Mesenchymal stem cell (in vitro differentiated cells and primary cell): ENCODE measurements around the gene SP6.

Source experiments
- DNase-seq: peaks from one replicate; pipeline ENCODE4 v3.0.0-alpha.2; 2013
- H2AFZ ChIP-seq: one replicate; pipeline ENCODE4 v1.6.1; 2013; ENCODE audit warnings: low read depth, mild to moderate bottlenecking, control low read depth, inconsistent platforms, low read length, moderate library complexity
- H2AK5ac ChIP-seq: 2 replicates; pipeline ENCODE4 v1.6.1; 2013; ENCODE audit warnings: low read length, moderate library complexity, mild to moderate bottlenecking, inconsistent platforms; ENCODE audit not compliant: severe bottlenecking
- H2BK120ac ChIP-seq: one replicate; pipeline ENCODE4 v1.6.1; 2013; ENCODE audit warnings: low read depth, mild to moderate bottlenecking, inconsistent platforms, low read length, moderate library complexity
- H2BK12ac ChIP-seq, 2 experiments: one replicate each; pipeline ENCODE4 v1.6.1; 2013; ENCODE audit warnings: inconsistent platforms in 2 of 2, low read length in 2 of 2, mild to moderate bottlenecking in 2 of 2, moderate library complexity in 2 of 2, control low read depth in 1 of 2
- H2BK15ac ChIP-seq: one replicate; pipeline ENCODE4 v1.6.1; 2013; ENCODE audit warnings: mild to moderate bottlenecking, low read depth, inconsistent platforms; ENCODE audit not compliant: poor library complexity, severe bottlenecking
- H2BK5ac ChIP-seq: 2 replicates; pipeline ENCODE4 v1.6.1; 2013; ENCODE audit warnings: low read depth, mild to moderate bottlenecking, low read length, control low read depth, inconsistent platforms; ENCODE audit not compliant: poor library complexity, severe bottlenecking
- H3K14ac ChIP-seq, 2 experiments: one replicate each; pipeline ENCODE4 v1.6.1; 2013; ENCODE audit warnings: inconsistent platforms in 2 of 2, low read length in 2 of 2, control low read depth in 1 of 2, mild to moderate bottlenecking in 1 of 2, moderate library complexity in 1 of 2
- H3K18ac ChIP-seq, 2 experiments: one replicate each; pipeline ENCODE4 v1.6.1; 2013; ENCODE audit warnings: inconsistent platforms in 2 of 2, low read length in 2 of 2, control low read depth in 1 of 2, low read depth in 1 of 2, mild to moderate bottlenecking in 1 of 2
- H3K23ac ChIP-seq, 2 experiments: one replicate each; pipeline ENCODE4 v1.6.1; 2013; ENCODE audit warnings: inconsistent platforms in 2 of 2, low read length in 2 of 2, mild to moderate bottlenecking in 2 of 2, moderate library complexity in 2 of 2, control low read depth in 1 of 2
- H3K27ac ChIP-seq: 2 replicates; pipeline ENCODE4 v1.5.1; 2013; ENCODE audit warnings: mild to moderate bottlenecking, moderate library complexity, low read length, control low read depth, inconsistent platforms; ENCODE audit not compliant: poor library complexity, severe bottlenecking
- H3K27me3 ChIP-seq, 2 experiments: 2 replicates each; pipeline versions ENCODE4 v1.6.1 to v1.7.0; 2013; ENCODE audit warnings: low read length in 2 of 2, mild to moderate bottlenecking in 2 of 2, moderate library complexity in 2 of 2, control low read depth in 1 of 2, inconsistent platforms in 1 of 2; ENCODE audit not compliant: control insufficient read depth in 1 of 2, insufficient read depth in 1 of 2
- H3K36me3 ChIP-seq, 2 experiments: 2 replicates each; pipeline versions ENCODE4 v1.6.1 to v1.7.0; 2013; ENCODE audit warnings: low read length in 2 of 2, control low read depth in 1 of 2, inconsistent platforms in 1 of 2, low read depth in 1 of 2, mild to moderate bottlenecking in 1 of 2; ENCODE audit not compliant: insufficient read depth in 2 of 2, control insufficient read depth in 1 of 2
- H3K4ac ChIP-seq, 2 experiments: one replicate each; pipeline ENCODE4 v1.6.1; 2013; ENCODE audit warnings: inconsistent platforms in 2 of 2, low read length in 2 of 2, mild to moderate bottlenecking in 2 of 2, moderate library complexity in 2 of 2, control low read depth in 1 of 2, low read depth in 1 of 2
- H3K4me1 ChIP-seq: 2 replicates; pipeline ENCODE4 v1.6.1; 2013; ENCODE audit warnings: low read depth, low read length, control low read depth; ENCODE audit not compliant: control insufficient read depth, insufficient read depth
- H3K4me2 ChIP-seq: 2 replicates; pipeline ENCODE4 v1.6.1; 2013; ENCODE audit warnings: low read length, mild to moderate bottlenecking, inconsistent platforms; ENCODE audit not compliant: poor library complexity, severe bottlenecking
- H3K4me3 ChIP-seq, 2 experiments: 2 replicates each; pipeline versions ENCODE4 v1.5.1 to v1.7.0; 2013; ENCODE audit warnings: low read length in 2 of 2, mild to moderate bottlenecking in 2 of 2, control low read depth in 1 of 2, low read depth in 1 of 2; ENCODE audit not compliant: insufficient read depth in 1 of 2
- H3K79me1 ChIP-seq: replicated peaks from 2 replicates; pipeline ENCODE4 v1.6.1; 2013; ENCODE audit warnings: mild to moderate bottlenecking, control low read depth, low read length, inconsistent platforms; ENCODE audit not compliant: poor library complexity, severe bottlenecking
- H3K9ac ChIP-seq: 2 replicates; pipeline ENCODE4 v1.7.0; 2013; ENCODE audit warnings: mild to moderate bottlenecking, low read length, moderate library complexity
- H3K9me3 ChIP-seq: 2 replicates; pipeline ENCODE4 v1.7.0; 2013; ENCODE audit warnings: mild to moderate bottlenecking, low read length; ENCODE audit not compliant: control insufficient read depth
- H4K8ac ChIP-seq: one replicate; pipeline ENCODE4 v1.6.1; 2013; ENCODE audit warnings: inconsistent platforms, mild to moderate bottlenecking, low read length, moderate library complexity
- H4K91ac ChIP-seq: one replicate; pipeline ENCODE4 v1.6.1; 2013; ENCODE audit warnings: mild to moderate bottlenecking, low read length, inconsistent platforms
- WGBS: methylation state at CpG from one replicate; pipeline ENCODE4 v1.1.7; 2013; ENCODE audit warnings: mixed read lengths; 5-methylcytosine and 5-hydroxymethylcytosine counted together

SP6 gene

DNA sequence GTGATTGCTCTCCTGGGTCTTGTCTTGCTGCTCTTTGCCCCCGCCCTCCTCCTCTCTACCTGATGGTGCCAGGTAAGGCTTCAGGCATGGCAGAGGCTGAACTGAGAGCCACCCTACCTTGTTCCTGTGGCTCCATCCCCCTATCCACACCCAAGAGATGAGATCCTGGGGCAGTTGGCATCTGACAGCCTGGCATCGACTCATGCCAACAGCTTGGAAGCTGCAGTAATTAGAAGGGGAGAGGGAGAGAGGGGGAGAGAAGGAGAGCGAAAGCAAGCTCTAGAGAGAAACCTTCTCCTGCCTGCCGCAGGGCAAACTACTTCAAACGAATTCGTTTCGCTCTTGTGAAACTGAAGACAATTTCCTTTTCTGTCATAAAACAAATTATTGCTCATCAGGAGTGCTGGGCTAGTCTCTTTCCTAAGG, 13.8 kb upstream of the SP6 start:
- no peak overlapping the region for H2BK15ac ChIP-seq
- no peak overlapping the region for H2BK12ac ChIP-seq
- no peak overlapping the region for H4K91ac ChIP-seq
- H3K14ac ChIP-seq: no peak overlapping the region
- peak overlapping the region; percentile 53 for H3K9ac ChIP-seq
- H3K4me3 ChIP-seq: peak overlapping the region in 1 of 2 experiments; percentile 57
- H3K23ac ChIP-seq: no peak overlapping the region
- H3K79me1 ChIP-seq: no peaks in the 10 kb centered on the region
- no peak for DNase-seq
- no peak overlapping the region for H3K27ac ChIP-seq
- no peak overlapping the region for H3K4ac ChIP-seq
- no peak overlapping the region for H2AFZ ChIP-seq
- H3K36me3 ChIP-seq: no peaks in the 10 kb centered on the region
- H2BK5ac ChIP-seq: no peak overlapping the region
- peaks cover 6% of the 10 kb centered on the region for H3K4me1 ChIP-seq
- 92% methylated on average over 2 of the region's 7 CpGs for WGBS
- H3K9me3 ChIP-seq: no peaks in the 10 kb centered on the region
- no peak overlapping the region for H4K8ac ChIP-seq
- H2BK120ac ChIP-seq: no peak overlapping the region
- no peak overlapping the region for H3K4me2 ChIP-seq
- no peak overlapping the region for H3K18ac ChIP-seq
- H2AK5ac ChIP-seq: no peak overlapping the region
- H3K27me3 ChIP-seq: peaks cover 19 to 20% of the 10 kb centered on the region in 2 experiments

GRCh38 chr17:47862621-47863440, 11.9 kb upstream of the SP6 start:
- H3K4ac ChIP-seq: peak overlapping the region in 1 of 2 experiments; percentile 86
- H3K18ac ChIP-seq: peak overlapping the region in 1 of 2 experiments; percentile 82
- no peak overlapping the region for H4K91ac ChIP-seq
- peaks cover 6% of the 10 kb centered on the region for H3K4me1 ChIP-seq
- H3K4me3 ChIP-seq: peak overlapping the region in 1 of 2 experiments; percentile 26
- no peak overlapping the region for H3K23ac ChIP-seq
- H3K36me3 ChIP-seq: no peaks in the 10 kb centered on the region
- no peak overlapping the region for H3K4me2 ChIP-seq
- H3K27me3 ChIP-seq: peaks cover 8 to 17% of the 10 kb centered on the region in 2 experiments
- H2BK5ac ChIP-seq: no peak overlapping the region
- peak overlapping the region in 1 of 2 experiments; percentile 72 for H3K14ac ChIP-seq
- H4K8ac ChIP-seq: peak overlapping the region; percentile 74
- WGBS: 71% methylated on average over 7 of the region's 7 CpGs
- peak overlapping the region; percentile 57 for H3K9ac ChIP-seq
- no peaks in the 10 kb centered on the region for H3K79me1 ChIP-seq
- no peak overlapping the region for H2AFZ ChIP-seq
- H2BK120ac ChIP-seq: no peak overlapping the region
- peak overlapping the region; percentile 33 for H3K27ac ChIP-seq
- DNase-seq: peak; percentile 68
- H3K9me3 ChIP-seq: no peaks in the 10 kb centered on the region
- H2BK12ac ChIP-seq: peak overlapping the region in 1 of 2 experiments; percentile 83
- H2BK15ac ChIP-seq: no peak overlapping the region
- peak overlapping the region; percentile 63 for H2AK5ac ChIP-seq

- Histone ChIP-seq H4K8ac (no peak overlapping the region), H3K79me1 (no peaks in the 10 kb centered on the region), H3K36me3 (no peaks in the 10 kb centered on the region), H3K14ac (no peak overlapping the region), H2BK120ac (no peak overlapping the region), H4K91ac (no peak overlapping the region), H2AK5ac (no peak overlapping the region), H3K9me3 (no peaks in the 10 kb centered on the region), H3K23ac (no peak overlapping the region), H2BK15ac (no peak overlapping the region), H3K9ac (no peak overlapping the region), H3K4me1 (peaks cover 6% of the 10 kb centered on the region), H2BK12ac (no peak overlapping the region), H3K4ac (no peak overlapping the region), H3K27ac (no peak overlapping the region), H3K18ac (no peak overlapping the region), H3K27me3 (peaks cover 29 to 40% of the 10 kb centered on the region in 2 experiments), H3K4me3 (no peak overlapping the region), H2AFZ (no peak overlapping the region), H2BK5ac (no peak overlapping the region), H3K4me2 (no peak overlapping the region)
- DNase-seq: no peak
- WGBS: 80% methylated on average over 2 of the region's 5 CpGs
Measured at GRCh38 chr17:47860386-47860785, 9.4 kb upstream of the SP6 start.

DNA sequence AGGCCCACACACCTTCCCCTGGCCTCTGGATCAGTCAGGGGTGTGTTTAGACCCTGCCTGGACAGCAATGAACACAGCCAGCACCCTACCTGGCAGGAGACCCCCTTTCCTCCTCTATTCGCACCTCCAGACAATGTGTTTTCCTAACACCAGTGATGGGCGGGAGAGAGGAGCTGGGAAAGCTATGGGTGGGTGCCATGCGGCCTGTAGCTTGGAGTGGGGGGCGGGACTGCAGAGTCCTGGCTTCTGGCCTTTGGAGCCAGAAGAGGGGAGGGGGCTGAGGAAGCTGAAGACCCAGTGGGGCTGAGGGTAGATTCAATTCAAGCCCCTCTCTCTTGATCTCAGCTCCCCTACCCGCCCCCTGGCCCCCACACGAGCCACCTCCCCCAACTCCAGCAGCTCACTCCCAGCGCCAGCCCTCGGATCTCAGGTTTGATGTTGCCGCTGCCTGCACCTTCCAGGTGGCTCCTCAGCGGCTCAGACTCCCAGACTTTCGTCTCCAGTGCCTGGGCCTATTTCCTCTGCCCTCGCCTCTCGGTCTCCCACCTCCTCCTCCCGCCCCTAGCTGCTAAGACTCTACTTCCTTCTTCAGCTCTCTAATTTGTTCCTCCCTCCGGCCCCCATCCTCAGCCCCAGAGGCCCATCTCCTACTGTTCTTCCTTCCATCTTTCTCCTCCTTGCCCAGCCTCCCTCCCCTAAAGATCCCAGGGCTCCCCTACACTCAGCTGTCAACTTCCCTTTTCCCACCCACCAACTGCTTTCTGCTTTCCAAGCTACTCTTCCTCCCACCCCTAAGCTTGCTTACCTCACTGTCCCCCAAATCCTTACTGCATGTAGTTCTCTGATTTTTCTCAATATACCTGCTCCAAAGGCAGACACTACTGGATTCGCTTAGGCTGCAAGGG, 6.8 kb upstream of the SP6 start:
- 47% methylated on average over 12 of the region's 16 CpGs for WGBS
- Histone ChIP-seq H2AFZ (peak overlapping the region; percentile 51), H2AK5ac (no peak overlapping the region), H3K4me3 (no peak overlapping the region), H2BK15ac (no peak overlapping the region), H3K23ac (no peak overlapping the region), H3K27me3 (peaks cover 55 to 66% of the 10 kb centered on the region in 2 experiments), H3K14ac (peak overlapping the region in 1 of 2 experiments; percentile 31), H3K18ac (peak overlapping the region in 1 of 2 experiments; percentile 8), H3K36me3 (no peaks in the 10 kb centered on the region), H3K9ac (no peak overlapping the region), H2BK12ac (no peak overlapping the region), H3K27ac (no peak overlapping the region), H4K8ac (no peak overlapping the region), H2BK5ac (no peak overlapping the region), H3K79me1 (no peaks in the 10 kb centered on the region), H4K91ac (no peak overlapping the region), H3K4me1 (peaks cover 3% of the 10 kb centered on the region), H3K4ac (no peak overlapping the region), H3K4me2 (no peak overlapping the region), H2BK120ac (no peak overlapping the region), H3K9me3 (no peaks in the 10 kb centered on the region)
- DNase-seq: no peak
